UCSD-AML1 (cell line): Measurements from ENCODE around the gene NTS.

Source experiments
- DNase-seq: peaks from one replicate; lab custom pipeline; 2025; ENCODE audit not compliant: unreplicated experiment; lab: John Stamatoyannopoulos, UW

Gene NTS, protein sequence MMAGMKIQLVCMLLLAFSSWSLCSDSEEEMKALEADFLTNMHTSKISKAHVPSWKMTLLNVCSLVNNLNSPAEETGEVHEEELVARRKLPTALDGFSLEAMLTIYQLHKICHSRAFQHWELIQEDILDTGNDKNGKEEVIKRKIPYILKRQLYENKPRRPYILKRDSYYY

DNA sequence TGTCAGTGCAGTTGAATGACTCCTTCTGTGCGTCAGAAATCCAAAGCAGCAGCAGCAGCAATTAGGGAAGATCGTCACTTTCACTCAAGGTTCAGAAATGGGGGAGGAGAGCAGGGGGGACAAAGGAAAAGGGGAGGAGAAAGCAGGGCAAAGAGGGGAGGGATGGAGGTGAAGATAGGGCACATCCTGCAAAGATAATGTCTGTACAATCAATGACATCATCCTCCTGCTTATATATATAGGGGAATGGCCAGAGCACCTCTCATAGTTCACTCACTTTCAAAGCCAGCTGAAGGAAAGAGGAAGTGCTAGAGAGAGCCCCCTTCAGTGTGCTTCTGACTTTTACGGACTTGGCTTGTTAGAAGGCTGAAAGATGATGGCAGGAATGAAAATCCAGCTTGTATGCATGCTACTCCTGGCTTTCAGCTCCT is at the start of gene NTS:
TSS of gene NTS (plus strand) at position 265 of the 431 bp plus-strand sequence. CDS start at position 374, 109 bp downstream.
- DNase-seq, result peak; percentile 5

DNA sequence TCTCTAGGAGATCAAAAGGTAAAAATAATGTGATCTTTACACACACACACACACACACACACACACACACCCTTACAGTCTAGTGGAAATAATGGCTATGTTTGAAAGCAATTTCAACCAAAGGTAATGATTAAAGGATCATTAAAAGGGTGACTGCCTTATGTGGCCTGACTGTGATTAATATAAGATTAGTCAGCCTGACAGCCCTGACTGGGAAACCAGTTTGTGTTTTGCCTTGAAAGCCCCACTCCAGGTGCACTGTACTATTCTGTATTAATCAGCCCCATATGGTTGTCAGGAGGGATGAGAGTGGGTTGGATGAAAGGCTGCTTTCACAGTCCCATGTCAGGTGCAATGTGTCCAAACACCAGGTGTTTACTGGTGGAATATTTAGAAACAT is 48.3 kb upstream of the NTS start:
- DNase-seq, result no peak

DNA sequence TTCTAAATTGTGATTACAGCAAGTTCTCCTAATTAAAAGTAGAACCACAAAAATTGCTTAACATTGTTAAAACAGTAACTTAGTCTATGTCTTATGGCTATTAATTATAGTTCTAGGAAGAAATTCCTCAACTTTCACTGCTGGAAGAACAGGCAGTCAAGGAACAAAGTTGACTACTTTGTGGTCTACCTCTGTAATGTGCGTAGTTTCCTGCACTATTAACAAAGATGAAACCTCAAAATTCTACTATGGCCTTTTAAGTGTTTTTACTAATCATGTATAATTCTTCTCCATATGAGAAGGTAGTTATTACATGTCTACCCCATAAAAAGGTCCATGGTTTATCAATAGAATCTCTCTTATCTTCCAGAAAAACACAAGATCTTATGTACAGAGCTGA is 45.5 kb upstream of the NTS start:
- no peak for DNase-seq

DNA sequence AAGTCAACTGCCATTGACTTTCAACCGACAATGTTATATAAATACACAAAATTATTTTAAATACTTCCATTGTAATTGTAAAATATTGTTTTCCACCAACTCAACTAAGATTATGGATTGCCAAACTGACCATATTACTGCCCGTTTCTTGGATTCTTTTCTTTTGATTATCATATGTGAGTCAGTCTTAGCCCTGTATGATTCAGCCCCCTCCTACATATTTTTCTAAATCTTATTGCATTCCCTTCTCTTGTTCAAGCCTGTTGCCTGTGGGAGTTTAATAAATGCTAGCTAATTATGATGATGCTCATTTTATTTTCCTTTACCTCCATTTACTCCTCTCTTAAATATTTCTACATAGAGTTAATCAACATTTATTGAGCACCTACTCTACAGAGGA is 44.7 kb upstream of the NTS start:
- no peak for DNase-seq

DNA sequence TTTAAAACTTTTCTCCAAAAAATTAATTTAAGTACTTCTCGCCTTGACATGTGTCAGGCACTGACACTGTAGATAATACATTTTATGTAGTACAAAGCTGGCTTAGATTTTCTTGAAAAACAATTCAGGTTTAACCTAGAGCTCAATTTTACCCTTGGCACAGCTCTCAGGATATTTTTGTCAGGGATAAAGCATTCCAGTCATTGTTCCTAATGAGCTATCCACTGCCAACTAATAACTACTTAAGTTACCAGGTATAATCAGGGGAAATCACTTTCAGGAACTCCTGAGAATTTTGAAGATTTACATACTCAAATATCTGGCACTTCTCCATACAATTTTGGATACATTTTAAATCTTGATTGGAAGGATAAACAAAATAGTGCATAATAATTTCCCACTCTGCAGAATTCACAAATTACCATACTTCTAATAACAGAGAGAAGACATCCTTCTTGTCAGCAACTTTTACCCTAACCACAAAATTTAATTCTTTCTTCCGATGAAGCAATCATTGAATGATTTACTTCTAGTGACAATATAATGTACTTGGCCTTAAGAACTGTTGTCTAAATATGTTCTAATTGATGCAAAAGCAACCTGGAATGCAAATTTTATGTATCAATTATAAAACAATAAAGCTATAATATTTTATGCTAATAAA is 42.6 kb upstream of the NTS start:
- DNase-seq, result no peak

DNA sequence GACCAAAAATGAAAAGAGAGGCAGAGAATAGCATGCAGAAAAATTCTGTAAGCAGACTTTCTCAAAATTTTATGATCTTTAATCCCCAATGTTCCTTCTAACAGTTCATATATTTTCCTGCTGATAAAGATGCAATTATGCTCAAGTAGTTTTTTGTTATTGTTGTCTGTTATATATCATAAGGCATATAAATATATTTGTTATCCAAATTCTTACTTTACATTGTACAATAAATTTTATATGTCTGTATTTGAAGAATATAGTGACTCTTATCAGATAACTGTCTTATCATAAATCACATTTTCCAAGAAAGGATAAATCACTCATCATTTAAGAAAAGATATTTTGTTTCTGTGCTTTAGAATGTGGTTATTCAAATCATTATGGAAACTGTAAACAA is 40.5 kb upstream of the NTS start:
- no peak for DNase-seq

DNA sequence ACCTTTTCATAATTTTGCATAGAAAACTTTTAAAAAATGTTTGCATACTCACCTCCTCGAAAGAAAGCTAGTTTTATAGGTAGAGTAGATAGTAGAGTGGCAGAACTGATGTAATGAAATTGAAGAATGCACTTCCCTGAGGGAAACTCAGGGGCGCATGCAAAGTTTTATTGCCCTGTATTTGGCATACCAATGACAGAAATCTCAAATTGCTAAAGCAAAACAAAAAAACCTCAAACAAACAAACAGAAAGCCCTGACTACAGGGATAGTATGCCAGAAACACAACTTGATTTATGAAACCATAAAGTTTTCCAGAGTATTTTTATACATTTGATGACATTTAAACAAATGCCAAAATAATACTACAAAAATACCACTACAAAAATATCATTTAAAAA is 39.7 kb upstream of the NTS start:
- no peak for DNase-seq

DNA sequence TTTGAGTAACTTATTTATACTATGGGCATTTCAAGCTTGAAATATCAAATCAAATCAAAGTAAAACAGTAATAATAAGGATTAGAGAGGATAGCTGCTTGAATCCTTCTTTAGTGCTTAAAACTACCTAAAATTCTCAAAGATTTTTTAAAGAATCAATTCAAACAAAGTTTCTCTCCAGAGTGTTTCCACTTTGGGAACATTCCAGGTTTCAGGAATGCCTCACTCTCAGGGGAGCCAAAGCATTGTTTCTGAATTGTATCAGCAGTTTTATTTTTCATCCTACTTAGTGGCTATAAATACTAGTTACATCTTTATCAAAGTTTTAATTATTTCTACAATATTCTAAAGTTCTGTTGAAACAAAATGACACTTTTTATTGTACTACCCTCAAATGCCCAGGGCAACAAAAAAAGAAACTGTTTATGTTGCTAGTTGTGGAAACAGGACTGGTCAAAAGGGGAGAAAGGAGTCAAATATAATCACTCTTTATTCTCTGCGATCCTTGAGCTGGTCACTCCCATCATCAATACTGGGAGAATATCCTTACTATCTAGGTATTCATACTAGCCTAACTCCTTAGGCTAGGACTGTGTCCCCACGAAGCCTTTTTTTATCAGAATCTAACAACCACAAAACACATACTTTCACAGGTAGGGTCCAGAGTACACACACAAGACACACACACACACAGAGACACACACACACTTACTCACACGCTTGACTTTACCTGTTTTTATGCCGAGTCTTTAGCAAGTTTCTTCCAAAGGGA is 38.5 kb upstream of the NTS start:
- no peak for DNase-seq

DNA sequence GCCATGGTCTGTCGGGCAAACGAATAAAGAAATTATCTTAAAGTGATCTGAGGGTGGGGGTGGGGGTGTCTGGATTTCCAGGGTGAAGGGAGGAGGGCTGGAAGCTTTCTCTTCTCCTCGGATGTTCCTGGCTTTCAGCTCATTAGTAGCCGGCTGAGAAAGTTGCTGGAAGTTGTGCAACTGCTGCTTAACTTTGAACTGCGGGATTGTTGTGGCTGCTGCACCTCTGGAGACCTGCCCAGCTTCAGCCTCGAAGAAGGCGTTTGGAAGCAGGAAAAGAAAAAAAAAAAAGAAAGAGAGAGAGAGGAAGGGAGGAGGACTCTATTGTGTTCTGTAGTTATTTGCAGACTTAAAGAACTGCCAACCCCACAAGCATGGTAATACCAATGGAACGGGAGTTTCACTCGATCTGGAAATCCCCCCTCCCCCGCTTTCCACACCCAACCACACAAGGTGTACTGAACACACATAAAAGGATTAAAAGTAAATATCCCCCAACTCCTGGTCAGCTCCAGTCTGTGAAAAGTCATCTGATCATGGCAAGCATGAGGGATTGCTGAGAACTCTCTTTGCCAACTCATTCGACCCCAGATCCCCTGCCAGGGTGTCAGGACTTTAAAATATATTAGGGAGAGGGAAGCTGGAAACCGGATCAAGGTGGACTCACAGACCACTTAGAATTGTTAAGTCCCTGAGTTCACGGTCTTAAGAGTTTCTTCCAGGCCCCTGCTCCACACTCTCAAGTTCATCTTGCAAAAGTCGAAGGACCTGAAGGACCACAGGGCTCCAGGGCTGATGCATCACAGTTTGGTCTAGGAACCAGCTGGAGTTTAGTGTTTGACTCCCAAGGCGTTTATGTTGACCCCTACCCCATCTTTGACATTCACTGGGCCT is 37.7 kb upstream of the NTS start, which contains the start of gene RASSF9:
TSS of gene RASSF9 (minus strand) at position 213 of the 894 bp plus-strand sequence. CDS start at position 5, 208 bp downstream.
- peak; percentile 23 for DNase-seq

DNA sequence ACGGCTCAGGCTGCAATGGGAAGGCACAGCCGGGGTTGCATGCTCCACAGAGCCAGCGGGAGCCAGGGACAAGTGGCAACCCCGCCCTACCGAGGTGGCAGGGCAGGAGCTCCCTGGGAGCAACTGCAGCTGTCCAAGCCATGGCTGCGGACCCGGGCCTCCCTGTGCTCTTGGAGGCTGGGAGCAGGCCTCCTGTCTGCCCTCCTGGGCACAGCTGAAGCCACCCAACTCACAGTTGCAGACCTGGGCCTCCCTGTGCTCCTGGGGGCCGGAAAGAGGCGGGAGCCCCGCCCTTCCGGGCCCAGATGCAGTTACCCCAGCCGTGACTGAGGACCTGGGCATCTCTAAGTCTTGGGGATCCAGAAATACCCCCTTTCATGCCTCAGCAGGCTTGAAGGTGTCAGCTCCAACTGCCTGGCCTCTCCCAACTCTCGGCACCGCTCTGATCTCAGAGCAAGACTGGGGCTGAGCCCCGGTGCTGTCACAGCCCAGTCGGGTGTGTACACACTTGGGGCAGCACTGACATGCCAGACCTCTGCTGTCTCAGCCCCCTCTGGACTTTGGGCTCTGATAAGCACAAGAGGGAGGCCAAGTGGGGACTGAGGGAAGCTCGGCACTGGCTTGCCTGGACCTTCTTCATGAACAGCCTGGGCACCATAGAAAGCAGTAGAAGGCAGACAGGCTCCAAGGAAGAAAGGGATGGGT is 30.3 kb upstream of the NTS start:
- peak; percentile 2 for DNase-seq

DNA sequence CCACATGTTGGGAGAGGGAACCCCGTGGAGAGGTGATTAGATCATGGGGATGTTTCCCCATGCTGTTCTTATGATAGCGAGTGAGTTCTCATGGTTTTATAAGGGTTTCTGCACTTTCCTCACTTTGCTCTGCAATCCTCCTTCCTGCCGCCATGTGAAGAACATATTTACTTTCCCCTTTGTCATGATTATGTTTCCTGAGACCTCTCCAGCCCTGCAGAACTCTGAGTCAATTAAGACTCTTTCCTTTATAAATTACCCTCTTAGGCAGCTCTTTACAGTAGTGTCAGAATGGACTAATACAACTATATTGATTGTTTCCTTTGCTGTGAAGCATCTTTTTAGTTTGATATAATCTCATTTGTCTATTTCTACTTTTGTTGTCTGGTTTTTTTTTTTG is 24.8 kb upstream of the NTS start:
- no peak for DNase-seq

DNA sequence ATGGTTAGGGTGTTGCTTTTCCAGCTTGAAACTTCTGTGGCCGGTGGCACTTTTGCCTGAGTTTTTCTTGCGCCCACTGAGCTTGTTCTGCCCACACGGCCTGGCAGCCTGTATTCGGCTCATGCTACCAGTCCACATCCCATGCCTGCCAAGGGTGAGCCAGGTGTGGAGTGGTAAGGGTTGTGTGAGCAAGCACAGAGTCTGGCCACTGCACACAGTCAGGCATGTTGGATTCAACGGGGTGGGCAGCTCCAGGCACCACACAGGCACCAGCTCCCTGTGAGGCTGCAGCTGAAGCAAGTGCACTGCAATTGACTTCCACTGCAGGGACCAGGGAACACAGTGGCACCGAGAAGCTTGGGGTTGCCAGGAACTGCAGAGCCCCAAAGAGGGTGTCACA is 18.8 kb upstream of the NTS start:
- peak; percentile 4 for DNase-seq

DNA sequence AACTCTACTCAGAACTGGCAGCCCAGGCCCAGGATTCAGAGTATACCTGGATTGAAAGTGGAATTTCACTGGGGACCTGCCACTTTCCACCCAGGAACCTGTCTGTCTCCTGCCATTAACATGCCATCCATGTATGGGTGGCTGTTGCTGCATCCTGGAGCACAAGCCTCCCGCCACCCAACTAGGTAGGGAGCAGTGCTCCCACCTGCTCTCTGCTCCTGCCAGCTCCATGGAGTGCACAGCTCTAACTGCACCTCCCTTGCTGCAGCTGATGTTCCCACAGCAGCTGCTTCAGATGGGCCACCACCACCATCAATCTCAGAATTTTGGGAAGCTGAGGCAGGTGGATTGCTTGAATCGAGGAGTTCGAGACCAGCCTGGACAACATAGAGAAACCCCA is 17.1 kb upstream of the NTS start:
- DNase-seq, result no peak

DNA sequence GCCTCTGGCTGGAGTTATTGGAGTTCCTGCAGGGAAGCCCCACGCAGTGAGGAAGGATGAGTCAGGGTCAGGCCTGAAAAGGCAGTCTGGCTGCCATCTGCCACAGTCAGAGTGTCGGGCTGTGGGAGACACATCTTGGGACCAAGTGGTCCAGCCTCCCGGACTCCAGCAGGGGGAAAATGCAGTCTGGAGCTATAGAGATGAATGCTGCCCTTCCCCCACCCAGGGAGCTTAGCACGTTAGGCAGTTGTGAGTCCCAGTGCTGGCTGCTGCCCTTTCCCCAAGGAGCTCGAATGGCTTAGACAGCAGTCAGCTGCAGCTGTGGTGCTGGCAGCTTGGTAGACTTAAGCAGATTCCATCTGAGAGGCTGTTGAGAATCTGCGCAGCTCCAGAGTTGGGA is 8.2 kb upstream of the NTS start:
- peak; percentile 13 for DNase-seq

DNA sequence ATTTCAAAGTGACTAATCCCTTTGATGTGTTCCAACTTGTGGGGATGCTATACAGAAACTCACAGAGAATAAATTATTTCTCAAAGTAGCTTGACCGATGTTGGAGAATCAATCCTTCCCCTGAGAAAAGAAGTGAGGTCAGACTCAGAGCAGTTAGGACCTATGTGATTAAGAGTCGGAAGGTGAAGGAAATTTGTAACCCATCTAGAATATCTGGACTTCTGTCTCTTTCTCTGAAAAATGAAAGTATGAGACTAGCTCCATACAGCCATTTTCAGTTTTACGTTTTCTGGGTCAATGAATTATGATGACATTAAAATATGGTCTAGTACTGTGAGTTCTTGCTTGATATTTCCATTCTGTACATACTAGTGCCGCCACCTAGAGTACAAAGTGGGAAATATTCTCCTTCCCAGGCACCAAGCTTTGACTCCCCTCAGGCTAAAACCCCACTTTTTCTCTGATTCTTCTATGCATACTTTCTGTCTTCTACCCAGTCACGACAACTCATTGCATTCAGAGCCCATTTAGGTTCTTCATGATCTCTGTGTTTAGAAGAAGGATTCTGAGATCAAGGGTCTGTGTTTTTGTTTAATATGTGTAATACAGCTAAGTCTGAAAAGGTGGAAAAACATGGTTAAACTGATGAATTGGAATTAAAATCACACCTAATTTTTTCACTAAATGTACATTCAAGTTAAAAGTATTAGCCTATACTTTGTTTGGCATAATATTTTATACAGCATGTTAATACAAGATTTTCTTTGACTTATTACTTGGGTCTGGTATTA is 6.9 kb upstream of the NTS start:
- peak; percentile 10 for DNase-seq

DNA sequence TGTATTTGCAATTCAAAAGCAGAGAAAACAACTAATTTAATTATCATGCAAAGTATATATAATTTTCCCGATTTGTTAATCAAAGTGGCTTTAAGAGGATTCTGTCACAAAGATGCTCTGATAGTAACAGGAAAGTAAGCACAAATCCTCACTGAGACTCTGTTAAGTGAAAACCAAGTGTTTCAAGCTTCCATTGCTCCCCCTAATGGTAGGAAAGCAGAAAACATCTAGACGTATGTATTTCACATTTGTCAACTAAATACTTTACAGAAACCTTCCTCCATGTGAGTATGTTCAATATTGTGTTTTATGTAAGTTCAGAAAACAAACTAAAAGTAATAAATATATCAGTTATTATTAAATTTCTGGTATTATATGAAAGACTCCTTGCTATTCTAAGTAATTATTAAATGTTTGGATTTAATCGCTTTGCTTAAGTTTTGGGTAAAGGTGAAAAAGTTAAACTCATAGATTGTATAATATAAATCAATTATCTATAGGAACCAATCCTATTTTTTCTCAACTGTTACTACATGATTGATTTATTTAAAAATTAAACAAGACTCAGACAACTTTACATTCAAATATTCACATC is 1.5 kb upstream of the NTS start:
- no peak for DNase-seq

DNA sequence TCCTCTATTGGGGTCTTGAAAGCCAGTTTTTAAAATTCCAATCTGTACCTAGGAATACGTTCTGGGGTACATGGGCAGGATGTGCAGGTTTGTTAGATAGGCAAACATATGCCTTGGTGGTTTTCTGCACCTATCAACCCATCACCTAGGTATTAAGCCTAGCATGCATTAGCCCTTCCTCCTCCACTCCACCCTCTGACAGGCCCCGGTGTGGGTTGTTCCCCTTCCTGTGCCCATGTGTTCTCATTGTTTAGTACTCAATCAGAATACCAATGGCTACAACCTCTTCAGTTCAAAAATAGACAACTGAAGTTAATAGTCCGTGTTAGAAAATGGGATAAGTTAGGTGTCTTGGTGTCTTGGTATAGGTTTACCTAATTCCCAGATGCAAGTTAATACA is 3.4 kb downstream of the NTS start:
- peak; percentile 7 for DNase-seq

DNA sequence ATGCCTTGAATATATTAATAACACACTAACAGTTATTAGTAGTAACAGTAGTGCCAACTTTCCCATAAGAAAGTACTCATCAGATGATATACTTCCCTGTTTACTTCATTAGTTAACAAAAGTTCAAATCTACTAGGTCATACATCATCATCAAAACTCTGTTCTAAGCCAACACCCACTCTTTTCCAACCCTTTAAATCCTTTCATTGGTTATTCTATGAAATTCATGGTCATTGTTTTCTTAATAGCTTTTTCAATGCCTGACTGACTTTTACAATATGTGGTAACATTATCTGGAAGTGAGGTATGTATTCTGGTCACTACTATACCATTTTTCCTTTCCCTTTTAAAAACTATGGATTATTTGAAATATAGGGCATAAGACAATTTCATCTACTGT is 9.7 kb downstream of the NTS start:
- no peak for DNase-seq

DNA sequence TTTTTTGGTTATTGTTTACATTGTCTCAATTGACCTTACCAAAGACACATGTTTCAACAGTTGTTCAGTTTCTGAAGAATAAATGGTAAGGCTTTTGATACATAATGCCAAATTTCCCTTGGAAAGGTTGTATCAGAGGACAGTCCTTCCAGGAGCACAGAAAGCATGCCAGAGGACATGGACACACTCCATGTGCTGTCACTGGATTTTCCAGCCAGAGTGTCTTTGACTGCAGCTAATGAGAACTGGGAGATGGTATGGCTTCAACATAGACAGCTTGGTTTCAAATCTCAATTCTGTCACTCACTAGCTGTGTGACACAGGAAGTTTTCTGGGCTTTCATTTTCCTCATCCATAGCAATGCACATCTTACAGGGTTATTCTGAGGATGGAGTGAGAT is 20.6 kb downstream of the NTS start:
- DNase-seq, result no peak
